HCT116 (cell line): ENCODE measurements around the gene TEX9. TPM values are rescaled to one million over a fixed set of nuclear protein-coding genes. Genes with fewer than 3 reads are reported as not detected.

Experiments used
- ATAC-seq: fragments of 200-7000 bp; cut with Tn5 transposase; 2 replicates; pipeline ENCODE4 v1.9.1; 2020; ENCODE audit warnings: mild to moderate bottlenecking, moderate library complexity
- BruUV-seq: library from RNA; stranded (reverse); fragments of 400-500 nt; replicated peaks from 2 replicates; lab custom pipeline; 2021; lab: Mats Ljungman, UMichigan
- CTCF ChIA-PET: fragments of 300-600 bp; sonication (Branson Sonifier 250); formaldehyde crosslinking; loops from one replicate; lab custom pipeline; 2021; ENCODE audit warnings: antibody characterized with exemption; lab: Charles Lee
- POLR2A ChIA-PET: fragments of 300-600, 350-600 bp; sonication (Branson Sonifier 250); formaldehyde crosslinking; loops from one replicate; lab custom pipeline; 2021; ENCODE audit warnings: antibody characterized with exemption; lab: Charles Lee
- RAD21 ChIA-PET, 2 experiments: fragments of 300-600 bp; sonication (Branson Sonifier 250); formaldehyde crosslinking; loops; one replicate each; lab custom pipeline; 2023; ENCODE audit warnings: low total read pairs in 2 of 2; ENCODE audit not compliant: uncharacterized antibody in 2 of 2, unreplicated experiment in 2 of 2, low non-redundant PET in 1 of 2; lab: Charles Lee
- DNase-seq: peaks from one replicate; pipeline ENCODE4 v3.0.0-alpha.2; 2010; ENCODE audit warnings: low read depth, low spot score
- H2AFZ ChIP-seq: fragments of 200-600 bp; shearing (Covaris generic), sonication (generic); 2 replicates; pipeline ENCODE4 v1.6.1; 2017; ENCODE audit warnings: low read depth, mixed run types, mixed read lengths, antibody characterized with exemption, low read length; ENCODE audit not compliant: poor library complexity, severe bottlenecking
- H3K27ac ChIP-seq: 2 replicates; pipeline ENCODE4 v1.5.1; 2012; ENCODE audit warnings: low read depth, low read length
- H3K27me3 ChIP-seq: fragments of 200-600 bp; sonication (generic); 2 replicates; pipeline ENCODE4 v1.6.1; 2016; ENCODE audit warnings: mixed run types, low read length, mixed read lengths; ENCODE audit not compliant: insufficient read depth
- H3K36me3 ChIP-seq, 2 experiments: fragments of 200-500 bp in 1 of 2; fragments of 200-600 bp in 1 of 2; sonication (Bioruptor generic) in 1 of 2; sonication (generic) in 1 of 2; 2 replicates each; pipeline versions ENCODE4 v1.5.1 to v1.6.1; 2014 to 2016; ENCODE audit warnings: low read length in 2 of 2, inconsistent platforms in 1 of 2, mixed read lengths in 1 of 2, mixed run types in 1 of 2; ENCODE audit not compliant: insufficient read depth in 2 of 2, control insufficient read depth in 1 of 2
- H3K4me1 ChIP-seq, 2 experiments: fragments of 200-600 bp in 1 of 2; sonication (generic) in 1 of 2; 2 replicates each; pipeline versions ENCODE4 v1.5.1 to v1.6.1; 2012 to 2017; ENCODE audit warnings: low read length in 2 of 2, inconsistent platforms in 1 of 2, mild to moderate bottlenecking in 1 of 2, mixed read lengths in 1 of 2, mixed run types in 1 of 2, moderate library complexity in 1 of 2; ENCODE audit not compliant: insufficient read depth in 2 of 2, control insufficient read depth in 1 of 2
- H3K4me2 ChIP-seq: fragments of 200-600 bp; sonication (generic); 2 replicates; pipeline ENCODE4 v1.6.1; 2017; ENCODE audit warnings: mixed run types, low read length, mixed read lengths
- H3K4me3 ChIP-seq, 2 experiments: fragments of 200-600 bp in 1 of 2; sonication (generic) in 1 of 2; replicated peaks in 1 of 2; 2 replicates each; pipeline ENCODE4 v1.5.1; 2011 to 2016; ENCODE audit warnings: low read length in 2 of 2, control low read depth in 1 of 2, low read depth in 1 of 2, mild to moderate bottlenecking in 1 of 2, mixed read lengths in 1 of 2, mixed run types in 1 of 2
- H3K79me2 ChIP-seq: fragments of 200-600 bp; sonication (generic); 2 replicates; pipeline ENCODE4 v1.6.1; 2017; ENCODE audit warnings: mild to moderate bottlenecking, mixed run types, low read length, moderate library complexity, mixed read lengths; ENCODE audit not compliant: insufficient read depth
- H3K9ac ChIP-seq: fragments of 200-600 bp; sonication (generic); 2 replicates; pipeline ENCODE4 v1.6.1; 2016; ENCODE audit warnings: low read length, mixed read lengths
- H3K9me2 ChIP-seq: fragments of 200-600 bp; sonication (generic), shearing (Covaris generic); 2 replicates; pipeline ENCODE4 v1.6.1; 2017; ENCODE audit warnings: mixed run types, mild to moderate bottlenecking, moderate library complexity; ENCODE audit not compliant: insufficient read depth
- H3K9me3 ChIP-seq, 2 experiments: fragments of 200-500 bp in 1 of 2; fragments of 200-600 bp in 1 of 2; sonication (Bioruptor generic) in 1 of 2; sonication (generic) in 1 of 2; 2 replicates each; pipeline ENCODE4 v1.6.1; 2014 to 2017; ENCODE audit warnings: low read length in 2 of 2, mixed read lengths in 2 of 2, inconsistent platforms in 1 of 2, low read depth in 1 of 2, mild to moderate bottlenecking in 1 of 2, mixed run types in 1 of 2, moderate library complexity in 1 of 2; ENCODE audit not compliant: control insufficient read depth in 1 of 2, insufficient read depth in 1 of 2
- H4K20me1 ChIP-seq: fragments of 200-600 bp; sonication (generic), shearing (Covaris generic); 2 replicates; pipeline ENCODE4 v1.6.1; 2017; ENCODE audit warnings: mixed run types, mild to moderate bottlenecking, moderate library complexity; ENCODE audit not compliant: insufficient read depth
- CBX3 ChIP-seq: IDR thresholded peaks from 2 replicates; pipeline ENCODE4 v1.6.1; 2012; ENCODE audit warnings: low read depth
- CTCF ChIP-seq, 3 experiments: fragments of 200-600 bp in 1 of 3; sonication (generic) in 1 of 3; IDR thresholded peaks in 2 of 3; conservative IDR thresholded peaks in 1 of 3; 2 replicates each; pipeline ENCODE4 v1.5.1; 2012 to 2017; ENCODE audit warnings: low read depth in 2 of 3, low read length in 2 of 3, antibody characterized with exemption in 1 of 3, borderline replicate concordance in 1 of 3, control low read depth in 1 of 3, mild to moderate bottlenecking in 1 of 3, mixed read lengths in 1 of 3, mixed run types in 1 of 3, moderate library complexity in 1 of 3; ENCODE audit not compliant: insufficient read depth in 1 of 3
- ELF1 ChIP-seq: IDR thresholded peaks from 2 replicates; pipeline ENCODE4 v1.6.1; 2012; ENCODE audit warnings: low read depth, borderline replicate concordance
- FOSL1 ChIP-seq: IDR thresholded peaks from 2 replicates; pipeline ENCODE4 v1.6.1; 2012; ENCODE audit warnings: low read depth
- JUND ChIP-seq: IDR thresholded peaks from 2 replicates; pipeline ENCODE4 v1.6.1; 2012
- MAX ChIP-seq: IDR thresholded peaks from 2 replicates; pipeline ENCODE4 v1.6.1; 2012
- POLR2A ChIP-seq: IDR thresholded peaks from 2 replicates; pipeline ENCODE4 v1.7.0; 2011; ENCODE audit warnings: borderline replicate concordance; ENCODE audit not compliant: insufficient read depth, insufficient read length; ENCODE audit errors: extremely low read depth
- RAD21 ChIP-seq: IDR thresholded peaks from 2 replicates; pipeline ENCODE4 v1.6.1; 2012; ENCODE audit warnings: low read depth, mild to moderate bottlenecking
- REST ChIP-seq: IDR thresholded peaks from 2 replicates; pipeline ENCODE4 v1.6.1; 2012; ENCODE audit warnings: low read depth
- SIN3A ChIP-seq: IDR thresholded peaks from 2 replicates; pipeline ENCODE4 v1.6.1; 2012; ENCODE audit warnings: low read depth
- SP1 ChIP-seq: IDR thresholded peaks from 2 replicates; pipeline ENCODE4 v1.6.1; 2012; ENCODE audit warnings: low read depth
- YY1 ChIP-seq: IDR thresholded peaks from 2 replicates; pipeline ENCODE4 v1.6.1; 2011; ENCODE audit warnings: low read length, low read depth, moderate library complexity, mild to moderate bottlenecking; ENCODE audit not compliant: insufficient replicate concordance; ENCODE audit errors: extremely low read depth
- ZFX ChIP-seq: fragments of 450-650 bp; IDR thresholded peaks from 2 replicates; pipeline ENCODE4 v1.6.1; 2017
- ZNF274 ChIP-seq: fragments of 200-500 bp; sonication (Bioruptor generic); IDR thresholded peaks from 2 replicates; pipeline ENCODE4 v1.6.1; 2014; ENCODE audit warnings: mild to moderate bottlenecking, low read depth, low read length, inconsistent platforms
- intact Hi-C: fragments of 100-400 bp; cut with micrococcal nuclease; formaldehyde crosslinking; loops from 2 replicates; pipeline ENCODE4 v1.10.0; 2022
- total RNA-seq: library from RNA; stranded (reverse); gene quantifications from one replicate; pipeline ENCODE4 v1.2.1, GENCODE V29; 2021; ENCODE audit not compliant: unreplicated experiment

TEX9 gene
- total RNA-seq, 1 experiment from 2014 or later: 5.2 TPM

GRCh38 chr15:56460071-56460470 lies 94.8 kb downstream of the TEX9 start:
- ATAC-seq: no peak
- Histone ChIP-seq H2AFZ (no peak overlapping the region), H3K27ac (no peak overlapping the region), H3K4me1 (peaks cover 0 to 9% of the 10 kb centered on the region in 2 experiments; a peak in 1 of 4 replicates), H3K4me3 (no peak overlapping the region), H3K79me2 (no peaks in the 10 kb centered on the region), H4K20me1 (no peaks in the 10 kb centered on the region), H3K9ac (no peak overlapping the region), H3K4me2 (no peak overlapping the region), H3K9me2 (no peaks in the 10 kb centered on the region), H3K27me3 (no peaks in the 10 kb centered on the region), H3K9me3 (no peaks in the 10 kb centered on the region), H3K36me3 (no peaks in the 10 kb centered on the region)
- TF ChIP-seq FOSL1 (no peak), RAD21 (no peak), JUND (no peak), MAX (no peak), ZNF274 (no peak), REST (no peak), ZFX (no peak), YY1 (no peak), SIN3A (no peak), POLR2A (no peak), CTCF (IDR thresholded peaks at IDR 0.05 in 2 of 3, conservative IDR thresholded peaks at IDR 0.05 in 1 of 3; ENCODE audit: borderline replicate concordance in 1 of 3, insufficient read depth in 1 of 3, low read depth in 2 of 3, low read length in 2 of 3) (no peak), SP1 (no peak), ELF1 (no peak), CBX3 (no peak)
- ChIA-PET RAD21 (no interaction called here), CTCF (no interaction called here), POLR2A (no interaction called here)
- DNase-seq: no peak
- BruUV-seq: no TSS peak
- intact Hi-C loops: no loop called here
